22Rv1 (cell line): ENCODE results near the gene PIANP.

ENCODE experiments used
- CTCF ChIP-seq: fragments of 450-650 bp; IDR thresholded peaks from 2 replicates; pipeline ENCODE4 v1.5.1; 2017; ENCODE audit warnings: mild to moderate bottlenecking
- ZFX ChIP-seq: fragments of 450-650 bp; IDR thresholded peaks from 2 replicates; pipeline ENCODE4 v1.6.1; 2017; ENCODE audit warnings: antibody characterized with exemption, borderline replicate concordance

GRCh38 chr12:6700646-6701051, at the start of gene PIANP:
- TF ChIP-seq CTCF (no peak), ZFX (no peak)
